Measurements from ENCODE around the gene OPCML. TPM values are rescaled to one million over a fixed set of nuclear protein-coding genes. Genes with fewer than 3 reads are reported as not detected.

The OPCML gene
- total RNA-seq, 3 donors from 2014 or later (not counting 1 experiment from before 2014, with no cell fraction given) = not detected

- Mint-ChIP-seq H3K4me1 (no peaks in the 10 kb centered on the region), H3K36me3 (no peaks in the 10 kb centered on the region), H3K27me3 (ENCODE audit: low read depth in 2 of 2) (peaks cover 10 to 11% of the 10 kb centered on the region in 2 donors), H3K27ac (no peak overlapping the region), H3K9me3 (no peaks in the 10 kb centered on the region), H3K4me3 (no peak overlapping the region)
- H3K4me3 ChIP-seq (ENCODE audit: low read length) = no peak overlapping the region
- no peaks in the 10 kb centered on the region for H3K27me3 ChIP-seq (ENCODE audit: control insufficient read depth, insufficient read depth, low read length)
- H3K4me1 ChIP-seq (ENCODE audit: control insufficient read depth, insufficient read depth, low read length) = no peaks in the 10 kb centered on the region
- H3K36me3 ChIP-seq (ENCODE audit: control insufficient read depth, insufficient read depth, low read length) = no peaks in the 10 kb centered on the region
- intact Hi-C loops (cut with micrococcal nuclease) = no loop called here
- 81% methylated on average over 8 of the region's 8 CpGs for WGBS (ENCODE audit: insufficient coverage)
- DNase-seq (no peak), ATAC-seq (no peak)
- TF ChIP-seq, protein P1, sequence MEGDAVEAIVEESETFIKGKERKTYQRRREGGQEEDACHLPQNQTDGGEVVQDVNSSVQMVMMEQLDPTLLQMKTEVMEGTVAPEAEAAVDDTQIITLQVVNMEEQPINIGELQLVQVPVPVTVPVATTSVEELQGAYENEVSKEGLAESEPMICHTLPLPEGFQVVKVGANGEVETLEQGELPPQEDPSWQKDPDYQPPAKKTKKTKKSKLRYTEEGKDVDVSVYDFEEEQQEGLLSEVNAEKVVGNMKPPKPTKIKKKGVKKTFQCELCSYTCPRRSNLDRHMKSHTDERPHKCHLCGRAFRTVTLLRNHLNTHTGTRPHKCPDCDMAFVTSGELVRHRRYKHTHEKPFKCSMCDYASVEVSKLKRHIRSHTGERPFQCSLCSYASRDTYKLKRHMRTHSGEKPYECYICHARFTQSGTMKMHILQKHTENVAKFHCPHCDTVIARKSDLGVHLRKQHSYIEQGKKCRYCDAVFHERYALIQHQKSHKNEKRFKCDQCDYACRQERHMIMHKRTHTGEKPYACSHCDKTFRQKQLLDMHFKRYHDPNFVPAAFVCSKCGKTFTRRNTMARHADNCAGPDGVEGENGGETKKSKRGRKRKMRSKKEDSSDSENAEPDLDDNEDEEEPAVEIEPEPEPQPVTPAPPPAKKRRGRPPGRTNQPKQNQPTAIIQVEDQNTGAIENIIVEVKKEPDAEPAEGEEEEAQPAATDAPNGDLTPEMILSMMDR (IDR thresholded peaks at IDR 0.05) = no peak
- H3K27ac ChIP-seq (ENCODE audit: low read length) = no peak overlapping the region
- no peaks in the 10 kb centered on the region for H3K9me3 ChIP-seq (ENCODE audit: control insufficient read depth, insufficient read depth, low read length)
Observed at GRCh38 chr11:133075351-133075750, 456.9 kb downstream of the OPCML start.

DNA sequence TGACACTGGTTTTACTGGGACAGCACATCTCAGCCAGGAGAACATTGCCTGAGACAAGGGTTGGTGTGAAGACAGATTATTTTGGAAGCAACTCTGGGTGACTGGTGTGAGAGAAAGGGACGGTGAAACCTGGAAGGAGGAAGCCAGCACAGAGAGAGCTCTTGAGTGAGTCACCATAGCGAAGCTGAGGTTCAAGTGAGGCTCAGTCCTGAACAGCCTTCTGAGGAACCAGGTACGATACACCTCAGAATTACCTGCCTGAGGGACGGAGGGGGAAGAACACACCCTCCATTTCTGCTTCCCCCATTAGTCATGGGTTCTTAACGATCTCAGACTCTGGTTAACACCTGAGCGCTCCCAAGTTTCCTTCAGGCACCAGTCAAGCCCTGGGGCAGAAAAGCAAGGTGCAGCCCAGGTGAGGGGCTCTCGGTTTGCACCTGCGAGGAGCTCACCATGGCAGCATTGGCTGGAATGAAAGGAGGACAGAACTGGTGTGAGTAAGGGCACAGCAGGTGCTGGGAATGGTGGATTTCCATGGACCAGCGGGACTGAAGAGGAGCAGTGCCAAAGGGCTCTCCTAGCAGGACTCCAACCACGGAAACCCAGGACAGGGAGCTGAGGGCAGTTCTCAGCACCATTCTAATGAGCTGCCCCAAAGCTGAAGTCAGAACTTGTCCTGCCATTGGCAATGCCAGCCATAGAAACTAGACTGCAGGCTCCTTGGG, 459.3 kb downstream of the OPCML start:
- DNase-seq (no peak), ATAC-seq (no peak)
- H3K27me3 Mint-ChIP-seq (ENCODE audit: low read depth in 2 of 2) = peaks cover 5 to 10% of the 10 kb centered on the region in 2 donors
- TF ChIP-seq, protein P1 (IDR thresholded peaks at IDR 0.05) = no peak
- WGBS (ENCODE audit: insufficient coverage) = 84% methylated on average over 10 of the region's 10 CpGs
- Histone ChIP-seq H3K27ac (ENCODE audit: low read length) (no peak overlapping the region), H3K4me1 (ENCODE audit: control insufficient read depth, insufficient read depth, low read length) (no peaks in the 10 kb centered on the region), H3K4me3 (ENCODE audit: low read length) (no peak overlapping the region), H3K36me3 (ENCODE audit: control insufficient read depth, insufficient read depth, low read length) (no peaks in the 10 kb centered on the region), H3K9me3 (ENCODE audit: control insufficient read depth, insufficient read depth, low read length) (no peaks in the 10 kb centered on the region), H3K27me3 (ENCODE audit: control insufficient read depth, insufficient read depth, low read length) (no peaks in the 10 kb centered on the region)
- no peaks in the 10 kb centered on the region for H3K9me3 Mint-ChIP-seq
- H3K4me3 Mint-ChIP-seq = no peak overlapping the region
- intact Hi-C loops (cut with micrococcal nuclease) = no loop called here
- no peaks in the 10 kb centered on the region for H3K4me1 Mint-ChIP-seq
- no peaks in the 10 kb centered on the region for H3K36me3 Mint-ChIP-seq
- H3K27ac Mint-ChIP-seq = no peak overlapping the region

DNA sequence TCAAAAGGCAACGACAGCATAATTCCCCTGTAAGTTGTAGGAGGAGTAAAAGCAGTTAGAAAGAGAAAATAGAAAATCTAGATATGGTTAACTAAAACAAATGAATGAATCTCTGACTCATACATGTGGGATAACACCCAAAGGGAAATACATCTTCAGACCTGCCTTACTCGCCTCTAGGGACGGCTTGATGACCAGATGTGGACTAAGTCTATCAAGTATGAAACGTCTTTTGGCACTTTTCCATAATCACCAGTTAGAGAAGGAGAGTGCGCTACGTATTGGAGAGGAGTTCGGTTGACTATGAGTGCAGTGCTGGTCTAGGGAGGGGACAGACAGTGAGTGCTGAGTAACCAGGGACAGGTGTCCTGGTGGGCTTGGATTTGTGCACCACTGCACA, 459.9 kb downstream of the OPCML start:
- Histone ChIP-seq H3K36me3 (ENCODE audit: control insufficient read depth, insufficient read depth, low read length) (no peaks in the 10 kb centered on the region), H3K27ac (ENCODE audit: low read length) (no peak overlapping the region), H3K9me3 (ENCODE audit: control insufficient read depth, insufficient read depth, low read length) (no peaks in the 10 kb centered on the region), H3K27me3 (ENCODE audit: control insufficient read depth, insufficient read depth, low read length) (no peaks in the 10 kb centered on the region), H3K4me3 (ENCODE audit: low read length) (no peak overlapping the region), H3K4me1 (ENCODE audit: control insufficient read depth, insufficient read depth, low read length) (no peaks in the 10 kb centered on the region)
- Mint-ChIP-seq H3K4me3 (no peak overlapping the region), H3K4me1 (no peaks in the 10 kb centered on the region), H3K27ac (no peak overlapping the region), H3K27me3 (ENCODE audit: low read depth in 2 of 2) (peaks cover 4% of the 10 kb centered on the region in 2 donors), H3K36me3 (no peaks in the 10 kb centered on the region), H3K9me3 (no peaks in the 10 kb centered on the region)
- intact Hi-C loops (cut with micrococcal nuclease) = no loop called here
- DNase-seq (no peak), ATAC-seq (no peak)
- TF ChIP-seq, protein P1 (IDR thresholded peaks at IDR 0.05) = no peak
- 93% methylated on average over 6 of the region's 7 CpGs for WGBS (ENCODE audit: insufficient coverage)

- Mint-ChIP-seq H3K4me3 (no peak overlapping the region), H3K27ac (no peak overlapping the region), H3K36me3 (no peaks in the 10 kb centered on the region), H3K9me3 (no peaks in the 10 kb centered on the region), H3K27me3 (ENCODE audit: low read depth in 2 of 2) (peaks cover 6 to 8% of the 10 kb centered on the region in 2 donors), H3K4me1 (no peaks in the 10 kb centered on the region)
- ATAC-seq = no peak
- DNase-seq = no peak
- H3K27ac ChIP-seq (ENCODE audit: low read length) = no peak overlapping the region
- 63% methylated on average over 2 of the region's 3 CpGs for WGBS (ENCODE audit: insufficient coverage)
- H3K27me3 ChIP-seq (ENCODE audit: control insufficient read depth, insufficient read depth, low read length) = no peaks in the 10 kb centered on the region
- no peak overlapping the region for H3K4me3 ChIP-seq (ENCODE audit: low read length)
- H3K4me1 ChIP-seq (ENCODE audit: control insufficient read depth, insufficient read depth, low read length) = no peaks in the 10 kb centered on the region
- TF ChIP-seq, protein P1 (IDR thresholded peaks at IDR 0.05) = no peak
- H3K36me3 ChIP-seq (ENCODE audit: control insufficient read depth, insufficient read depth, low read length) = no peaks in the 10 kb centered on the region
- intact Hi-C loops (cut with micrococcal nuclease) = no loop called here
- H3K9me3 ChIP-seq (ENCODE audit: control insufficient read depth, insufficient read depth, low read length) = no peaks in the 10 kb centered on the region
Observed at GRCh38 chr11:133070791-133071190, 461.5 kb downstream of the OPCML start.

Measured in natural killer cell (primary cell).